Parathyroid adenoma (tissue), 2 donors: ENCODE measurements around the gene ANGPTL8.

Experiments
- H2AFZ ChIP-seq: fragments of 300-600 bp; sonication (generic); one replicate; pipeline ENCODE4 v1.7.0; 2017; ENCODE audit warnings: antibody characterized with exemption, mild to moderate bottlenecking
- H3K27ac ChIP-seq: fragments of 300-600 bp; sonication (generic); one replicate; pipeline ENCODE4 v1.7.0; 2017
- H3K27me3 ChIP-seq: fragments of 300-600 bp; sonication (generic); one replicate; pipeline ENCODE4 v1.7.0; 2017; ENCODE audit warnings: low read length; ENCODE audit not compliant: control insufficient read depth, insufficient read depth
- H3K36me3 ChIP-seq: fragments of 300-600 bp; sonication (generic); one replicate; pipeline ENCODE4 v1.7.0; 2017; ENCODE audit warnings: low read length; ENCODE audit not compliant: control insufficient read depth, insufficient read depth
- H3K4me1 ChIP-seq: fragments of 300-600 bp; sonication (generic); one replicate; pipeline ENCODE4 v1.7.0; 2017; ENCODE audit warnings: control low read depth
- H3K4me2 ChIP-seq: fragments of 300-600 bp; sonication (generic); one replicate; pipeline ENCODE4 v1.7.0; 2017; ENCODE audit warnings: low read length
- H3K4me3 ChIP-seq: fragments of 300-600 bp; sonication (generic); one replicate; pipeline ENCODE4 v1.7.0; 2017; ENCODE audit warnings: low read depth, low read length
- H3K79me2 ChIP-seq: fragments of 300-600 bp; sonication (generic); one replicate; pipeline ENCODE4 v1.7.0; 2017; ENCODE audit warnings: control low read depth
- H3K9ac ChIP-seq: fragments of 300-600 bp; sonication (generic); one replicate; pipeline ENCODE4 v1.7.0; 2017; ENCODE audit warnings: mild to moderate bottlenecking
- H3K9me3 ChIP-seq: fragments of 300-600 bp; sonication (generic); one replicate; pipeline ENCODE4 v1.7.0; 2017; ENCODE audit warnings: low read length; ENCODE audit not compliant: control insufficient read depth
- TF ChIP-seq, protein P1 (sequence below): fragments of 300-600 bp; sonication (generic); IDR thresholded peaks from one replicate; pipeline ENCODE4 v1.7.0; 2017; ENCODE audit warnings: antibody characterized with exemption, mild to moderate bottlenecking
- donor health status: primary hyperparathyroidism.

ANGPTL8 gene, protein sequence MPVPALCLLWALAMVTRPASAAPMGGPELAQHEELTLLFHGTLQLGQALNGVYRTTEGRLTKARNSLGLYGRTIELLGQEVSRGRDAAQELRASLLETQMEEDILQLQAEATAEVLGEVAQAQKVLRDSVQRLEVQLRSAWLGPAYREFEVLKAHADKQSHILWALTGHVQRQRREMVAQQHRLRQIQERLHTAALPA

DNA sequence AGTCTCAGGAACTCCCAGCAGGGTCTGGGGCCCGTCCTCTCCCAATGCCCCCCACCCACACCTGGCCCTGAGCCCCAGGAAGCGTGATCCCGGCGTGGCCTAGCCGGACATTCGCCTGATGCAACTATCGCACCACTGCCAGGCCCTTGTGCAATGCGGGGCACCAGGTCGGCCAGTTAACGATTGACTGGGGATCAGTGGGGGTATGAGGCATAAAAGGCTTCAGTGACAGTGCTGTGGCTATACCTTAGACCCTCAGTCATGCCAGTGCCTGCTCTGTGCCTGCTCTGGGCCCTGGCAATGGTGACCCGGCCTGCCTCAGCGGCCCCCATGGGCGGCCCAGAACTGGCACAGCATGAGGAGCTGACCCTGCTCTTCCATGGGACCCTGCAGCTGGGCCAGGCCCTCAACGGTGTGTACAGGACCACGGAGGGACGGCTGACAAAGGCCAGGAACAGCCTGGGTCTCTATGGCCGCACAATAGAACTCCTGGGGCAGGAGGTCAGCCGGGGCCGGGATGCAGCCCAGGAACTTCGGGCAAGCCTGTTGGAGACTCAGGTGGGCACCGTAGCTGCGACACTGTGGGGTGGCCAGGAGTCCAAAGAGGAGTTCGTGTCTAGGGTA, at the start of gene ANGPTL8:
ANGPTL8 (plus strand) TSS at position 243 of the 624 bp plus-strand sequence; CDS start at position 262, 19 bp downstream.
- Histone ChIP-seq H3K27ac (no peak within 1 kb of the TSS), H3K4me3 (no peak within 1 kb of the TSS)

DNA sequence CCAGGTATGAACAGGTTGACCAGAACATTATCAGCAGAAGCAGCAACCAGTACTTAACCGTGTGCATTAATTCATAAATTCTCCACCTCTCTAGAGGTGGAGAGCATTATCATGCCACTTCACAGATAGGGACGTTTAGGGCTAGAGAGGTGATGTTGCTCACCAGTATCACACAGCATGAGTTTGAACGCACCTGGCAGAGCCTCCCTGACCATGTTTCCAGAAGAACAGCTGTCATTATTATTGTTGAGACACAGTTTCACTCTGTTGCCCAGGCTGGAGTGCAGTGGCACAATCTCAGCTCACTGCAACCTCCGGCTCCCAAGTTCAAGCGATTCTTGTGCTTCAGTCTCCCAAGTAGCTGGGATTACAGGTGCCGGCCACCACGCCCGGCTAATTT, 48.9 kb upstream of the ANGPTL8 start:
- no peaks in the 10 kb centered on the region for H3K27me3 ChIP-seq
- no peaks in the 10 kb centered on the region for H3K9me3 ChIP-seq
- H3K4me1 ChIP-seq: no peaks in the 10 kb centered on the region
- TF ChIP-seq, protein P1, sequence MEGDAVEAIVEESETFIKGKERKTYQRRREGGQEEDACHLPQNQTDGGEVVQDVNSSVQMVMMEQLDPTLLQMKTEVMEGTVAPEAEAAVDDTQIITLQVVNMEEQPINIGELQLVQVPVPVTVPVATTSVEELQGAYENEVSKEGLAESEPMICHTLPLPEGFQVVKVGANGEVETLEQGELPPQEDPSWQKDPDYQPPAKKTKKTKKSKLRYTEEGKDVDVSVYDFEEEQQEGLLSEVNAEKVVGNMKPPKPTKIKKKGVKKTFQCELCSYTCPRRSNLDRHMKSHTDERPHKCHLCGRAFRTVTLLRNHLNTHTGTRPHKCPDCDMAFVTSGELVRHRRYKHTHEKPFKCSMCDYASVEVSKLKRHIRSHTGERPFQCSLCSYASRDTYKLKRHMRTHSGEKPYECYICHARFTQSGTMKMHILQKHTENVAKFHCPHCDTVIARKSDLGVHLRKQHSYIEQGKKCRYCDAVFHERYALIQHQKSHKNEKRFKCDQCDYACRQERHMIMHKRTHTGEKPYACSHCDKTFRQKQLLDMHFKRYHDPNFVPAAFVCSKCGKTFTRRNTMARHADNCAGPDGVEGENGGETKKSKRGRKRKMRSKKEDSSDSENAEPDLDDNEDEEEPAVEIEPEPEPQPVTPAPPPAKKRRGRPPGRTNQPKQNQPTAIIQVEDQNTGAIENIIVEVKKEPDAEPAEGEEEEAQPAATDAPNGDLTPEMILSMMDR: no peak
- H3K4me2 ChIP-seq: no peak overlapping the region
- H3K79me2 ChIP-seq: no peaks in the 10 kb centered on the region
- no peak overlapping the region for H3K27ac ChIP-seq
- no peak overlapping the region for H3K9ac ChIP-seq
- no peak overlapping the region for H3K4me3 ChIP-seq
- H3K36me3 ChIP-seq: no peaks in the 10 kb centered on the region
- no peak overlapping the region for H2AFZ ChIP-seq

More for the DNA sequence above, at the start of gene ANGPTL8:
- no peaks in the 10 kb centered on the region for H3K36me3 ChIP-seq
- no peak within 1 kb of the TSS for H3K9ac ChIP-seq
- H3K4me2 ChIP-seq: no peak within 1 kb of the TSS
- TF ChIP-seq, protein P1: no peak
- no peaks in the 10 kb centered on the region for H3K27me3 ChIP-seq
- H3K79me2 ChIP-seq: no peaks in the 10 kb centered on the region
- H3K4me1 ChIP-seq: no peaks in the 10 kb centered on the region
- no peaks in the 10 kb centered on the region for H3K9me3 ChIP-seq
- H2AFZ ChIP-seq: no peak within 1 kb of the TSS

DNA sequence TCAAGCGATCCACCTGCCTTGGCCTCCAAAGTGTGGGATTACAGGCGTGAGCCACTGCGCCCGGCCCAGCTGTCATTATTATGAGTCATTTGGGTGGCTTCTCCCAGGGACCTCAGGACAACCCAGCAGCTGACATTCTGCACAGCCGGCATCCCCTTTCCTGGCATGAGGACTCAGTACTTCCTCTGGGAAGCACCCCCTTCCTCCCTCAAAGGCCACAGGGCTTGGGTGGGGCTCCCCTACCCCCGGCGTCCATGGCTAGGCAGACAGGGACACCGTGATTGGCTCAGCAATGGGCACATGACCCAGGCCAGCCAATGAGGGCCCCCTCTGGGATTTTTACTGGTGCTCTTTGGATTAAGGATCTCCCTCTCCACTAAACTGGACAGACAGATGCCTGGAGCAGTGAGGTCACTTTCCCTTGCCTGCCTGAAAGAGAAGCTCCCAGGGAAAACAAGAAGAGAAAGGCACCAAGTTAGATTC, 48.1 kb upstream of the ANGPTL8 start:
- H3K9ac ChIP-seq: no peak overlapping the region
- H3K4me3 ChIP-seq: no peak overlapping the region
- no peaks in the 10 kb centered on the region for H3K79me2 ChIP-seq
- H3K36me3 ChIP-seq: no peaks in the 10 kb centered on the region
- H3K27ac ChIP-seq: no peak overlapping the region
- no peaks in the 10 kb centered on the region for H3K9me3 ChIP-seq
- H2AFZ ChIP-seq: no peak overlapping the region
- TF ChIP-seq, protein P1: no peak
- H3K4me2 ChIP-seq: no peak overlapping the region
- H3K27me3 ChIP-seq: no peaks in the 10 kb centered on the region
- no peaks in the 10 kb centered on the region for H3K4me1 ChIP-seq

DNA sequence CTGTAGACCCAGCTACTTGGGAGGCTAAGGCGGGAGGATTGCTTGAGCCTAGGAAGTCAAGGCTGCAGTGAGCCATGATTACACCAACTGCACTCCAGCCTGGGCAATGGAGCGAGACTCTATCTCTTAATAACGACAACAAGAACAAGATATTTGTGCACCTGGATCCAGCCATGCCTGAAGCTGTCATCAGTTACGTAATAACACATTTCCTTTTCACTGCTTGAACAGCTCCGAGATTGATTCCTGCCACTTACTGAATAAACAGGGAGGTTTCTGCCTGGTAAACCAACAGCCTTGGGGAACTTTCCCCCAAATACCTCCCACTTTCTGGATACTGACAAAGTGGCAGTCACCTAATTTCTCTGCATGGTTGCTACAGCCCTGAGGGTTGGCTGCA, 47.5 kb upstream of the ANGPTL8 start:
- H3K4me1 ChIP-seq: no peaks in the 10 kb centered on the region
- TF ChIP-seq, protein P1: no peak
- H3K36me3 ChIP-seq: no peaks in the 10 kb centered on the region
- H3K4me3 ChIP-seq: no peak overlapping the region
- no peaks in the 10 kb centered on the region for H3K27me3 ChIP-seq
- no peak overlapping the region for H2AFZ ChIP-seq
- no peaks in the 10 kb centered on the region for H3K79me2 ChIP-seq
- H3K4me2 ChIP-seq: no peak overlapping the region
- no peak overlapping the region for H3K27ac ChIP-seq
- H3K9ac ChIP-seq: no peak overlapping the region
- no peaks in the 10 kb centered on the region for H3K9me3 ChIP-seq
